NCI-H1694 treated with DMSO at 0.1 percent for 48 hours (cell line): Measurements from ENCODE around the gene TRIM29.

Source experiments
- DNase-seq: peaks from one replicate; lab custom pipeline; 2025; lab: John Stamatoyannopoulos, UW

The TRIM29 gene

GRCh38 chr11:120096369-120097191 is 41.3 kb downstream of the TRIM29 start:
- no peak for DNase-seq

- DNase-seq: no peak
These were observed 42.4 kb downstream of the TRIM29 start for GRCh38 chr11:120095516-120095915.

- no peak for DNase-seq
These were observed 46.2 kb downstream of the TRIM29 start for GRCh38 chr11:120091701-120092100.

GRCh38 chr11:120091121-120091520 is 46.8 kb downstream of the TRIM29 start:
- DNase-seq: no peak

GRCh38 chr11:120090411-120090810 is 47.5 kb downstream of the TRIM29 start:
- no peak for DNase-seq

- no peak for DNase-seq
These were observed 48.6 kb downstream of the TRIM29 start for GRCh38 chr11:120089036-120090001.

- DNase-seq: no peak
These were observed 49.9 kb downstream of the TRIM29 start for GRCh38 chr11:120088056-120088455.

GRCh38 chr11:120086651-120087050 is 51.3 kb downstream of the TRIM29 start:
- no peak for DNase-seq

GRCh38 chr11:120079750-120080610 is 57.9 kb downstream of the TRIM29 start:
- DNase-seq: no peak

GRCh38 chr11:120078397-120078796 is 59.5 kb downstream of the TRIM29 start:
- no peak for DNase-seq

- no peak for DNase-seq
These were observed 63.8 kb downstream of the TRIM29 start for GRCh38 chr11:120074076-120074475.

- no peak for DNase-seq
These were observed 64.7 kb downstream of the TRIM29 start for GRCh38 chr11:120073196-120073595.

- DNase-seq: no peak
These were observed 69.8 kb downstream of the TRIM29 start for GRCh38 chr11:120068114-120068573.

- DNase-seq: no peak
These were observed 70.3 kb downstream of the TRIM29 start for GRCh38 chr11:120067438-120068113.

- DNase-seq: no peak
These were observed 71.0 kb downstream of the TRIM29 start for GRCh38 chr11:120066738-120067437.

- DNase-seq: no peak
These were observed 72.0 kb downstream of the TRIM29 start for GRCh38 chr11:120065876-120066275.

- DNase-seq: no peak
These were observed 72.7 kb downstream of the TRIM29 start for GRCh38 chr11:120065176-120065575.

- no peak for DNase-seq
These were observed 73.6 kb downstream of the TRIM29 start for GRCh38 chr11:120064341-120064740.

GRCh38 chr11:120063686-120064340 is 74.1 kb downstream of the TRIM29 start:
- DNase-seq: no peak

- DNase-seq: no peak
These were observed 75.4 kb downstream of the TRIM29 start for GRCh38 chr11:120062561-120062930.
